GM12872 (cell line): ENCODE data around the gene ORAI2.

Source experiments
- TF ChIP-seq, protein P1 (sequence below): IDR thresholded peaks from 3 replicates; pipeline ENCODE4 v1.5.1; 2011; ENCODE audit warnings: low read depth, mild to moderate bottlenecking, low read length, moderate library complexity; ENCODE audit not compliant: insufficient read depth

Gene ORAI2

DNA sequence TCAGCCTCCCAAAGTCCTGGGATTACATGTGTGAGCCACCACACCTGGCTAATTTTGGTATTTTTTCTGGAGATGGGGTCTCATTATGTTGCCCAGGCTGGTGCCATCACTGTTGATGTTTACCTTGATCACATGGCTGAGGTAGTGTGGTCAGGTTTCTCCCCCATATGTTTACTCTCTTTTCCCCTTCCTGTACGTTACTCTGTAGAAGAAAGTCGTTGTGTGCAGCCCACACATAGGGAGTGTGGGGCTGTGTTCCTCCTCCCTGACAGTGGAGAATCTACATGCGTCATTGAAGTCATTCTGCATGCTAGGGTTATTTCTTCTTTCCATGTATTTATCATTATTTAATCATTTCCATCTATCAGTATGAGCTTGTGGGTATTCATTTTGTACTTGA, 16.3 kb upstream of the ORAI2 start:
- TF ChIP-seq, protein P1, sequence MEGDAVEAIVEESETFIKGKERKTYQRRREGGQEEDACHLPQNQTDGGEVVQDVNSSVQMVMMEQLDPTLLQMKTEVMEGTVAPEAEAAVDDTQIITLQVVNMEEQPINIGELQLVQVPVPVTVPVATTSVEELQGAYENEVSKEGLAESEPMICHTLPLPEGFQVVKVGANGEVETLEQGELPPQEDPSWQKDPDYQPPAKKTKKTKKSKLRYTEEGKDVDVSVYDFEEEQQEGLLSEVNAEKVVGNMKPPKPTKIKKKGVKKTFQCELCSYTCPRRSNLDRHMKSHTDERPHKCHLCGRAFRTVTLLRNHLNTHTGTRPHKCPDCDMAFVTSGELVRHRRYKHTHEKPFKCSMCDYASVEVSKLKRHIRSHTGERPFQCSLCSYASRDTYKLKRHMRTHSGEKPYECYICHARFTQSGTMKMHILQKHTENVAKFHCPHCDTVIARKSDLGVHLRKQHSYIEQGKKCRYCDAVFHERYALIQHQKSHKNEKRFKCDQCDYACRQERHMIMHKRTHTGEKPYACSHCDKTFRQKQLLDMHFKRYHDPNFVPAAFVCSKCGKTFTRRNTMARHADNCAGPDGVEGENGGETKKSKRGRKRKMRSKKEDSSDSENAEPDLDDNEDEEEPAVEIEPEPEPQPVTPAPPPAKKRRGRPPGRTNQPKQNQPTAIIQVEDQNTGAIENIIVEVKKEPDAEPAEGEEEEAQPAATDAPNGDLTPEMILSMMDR, result no peak

DNA sequence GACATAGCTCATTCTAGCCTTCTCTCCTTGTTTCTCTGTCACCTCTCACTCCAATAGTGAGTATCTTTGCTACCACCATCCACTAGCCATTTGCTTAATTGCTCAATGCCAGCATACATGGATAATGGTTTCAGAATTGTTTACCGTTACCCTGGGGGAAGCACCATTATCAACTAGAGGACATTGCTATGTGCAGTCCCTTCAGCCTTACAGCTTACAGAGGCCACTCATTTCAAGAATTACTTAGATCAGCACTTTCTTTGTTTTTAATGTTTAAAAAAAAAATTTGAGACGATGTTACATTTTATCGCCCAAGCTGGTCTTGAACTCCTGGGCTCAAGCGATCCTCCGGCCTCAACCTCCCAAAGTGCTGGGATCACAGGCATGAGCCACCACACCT, 14.8 kb upstream of the ORAI2 start:
- TF ChIP-seq, protein P1, result no peak

DNA sequence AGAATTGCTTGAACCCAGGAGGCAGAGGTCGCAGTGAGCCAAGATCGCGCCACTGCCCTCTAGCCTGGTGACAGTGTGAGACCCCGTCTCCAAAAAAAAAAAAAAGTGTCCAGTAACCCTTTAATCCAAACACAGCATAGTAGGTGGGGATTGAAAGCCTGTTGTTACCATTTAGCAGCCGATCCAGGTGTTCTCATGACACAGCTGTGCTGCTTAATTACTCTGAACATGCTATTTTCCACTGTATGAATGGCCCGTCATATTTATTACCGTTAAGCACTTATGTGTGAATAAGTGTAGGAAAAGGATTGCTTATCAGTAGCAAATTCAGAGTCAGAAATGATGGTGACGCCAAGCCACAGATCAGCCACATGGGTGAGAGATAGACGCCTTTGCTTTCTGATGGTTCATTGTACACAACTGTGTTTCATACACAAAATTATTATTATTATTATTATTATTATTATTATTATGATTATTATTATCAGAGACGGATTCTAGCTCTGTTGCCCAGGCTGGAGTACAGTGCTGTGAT, 11.6 kb upstream of the ORAI2 start:
- TF ChIP-seq, protein P1, result no peak

DNA sequence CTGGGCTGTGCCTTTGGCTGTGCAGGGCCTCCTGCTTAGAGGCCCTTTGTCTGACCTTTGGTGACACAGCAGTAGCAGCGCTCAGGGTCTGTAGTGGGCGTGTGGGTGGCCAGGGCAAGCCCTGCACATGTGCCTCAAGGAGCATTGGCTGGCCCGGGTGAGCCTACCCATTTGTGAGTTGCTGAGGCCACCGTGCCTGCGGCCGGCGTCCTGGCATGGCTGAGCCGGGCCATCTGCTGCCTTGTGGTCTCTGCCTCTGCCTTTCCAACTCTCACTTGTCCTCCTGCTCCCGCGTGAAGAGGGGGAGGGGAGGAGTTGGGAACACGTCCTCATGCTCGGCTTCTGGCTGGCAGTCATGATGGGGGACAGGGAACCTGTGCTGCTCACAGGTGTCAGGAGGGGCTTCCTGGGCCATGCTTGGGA, 9.2 kb upstream of the ORAI2 start:
- TF ChIP-seq, protein P1, result no peak

DNA sequence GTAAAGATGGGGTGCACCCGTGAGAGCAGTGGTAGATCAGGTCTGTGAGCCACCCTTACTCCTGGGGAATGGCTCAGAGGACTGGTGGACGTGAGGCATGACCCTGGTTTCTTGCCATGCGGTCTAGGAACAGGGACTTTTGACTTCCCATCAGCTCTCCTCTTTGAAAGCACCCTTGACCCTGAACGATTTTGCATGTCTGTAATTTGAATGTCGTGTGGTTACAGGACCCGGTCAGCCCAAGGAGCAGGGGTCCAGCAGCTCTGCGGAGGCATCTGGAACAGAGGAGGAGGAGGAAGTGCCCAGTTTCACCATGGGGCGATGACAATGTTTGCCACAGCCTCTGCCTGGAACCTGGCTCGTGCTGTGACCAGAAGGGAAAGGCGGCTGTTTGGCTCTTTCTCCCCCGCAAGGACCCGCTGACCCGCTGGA, 8.6 kb upstream of the ORAI2 start:
- TF ChIP-seq, protein P1, result no peak

DNA sequence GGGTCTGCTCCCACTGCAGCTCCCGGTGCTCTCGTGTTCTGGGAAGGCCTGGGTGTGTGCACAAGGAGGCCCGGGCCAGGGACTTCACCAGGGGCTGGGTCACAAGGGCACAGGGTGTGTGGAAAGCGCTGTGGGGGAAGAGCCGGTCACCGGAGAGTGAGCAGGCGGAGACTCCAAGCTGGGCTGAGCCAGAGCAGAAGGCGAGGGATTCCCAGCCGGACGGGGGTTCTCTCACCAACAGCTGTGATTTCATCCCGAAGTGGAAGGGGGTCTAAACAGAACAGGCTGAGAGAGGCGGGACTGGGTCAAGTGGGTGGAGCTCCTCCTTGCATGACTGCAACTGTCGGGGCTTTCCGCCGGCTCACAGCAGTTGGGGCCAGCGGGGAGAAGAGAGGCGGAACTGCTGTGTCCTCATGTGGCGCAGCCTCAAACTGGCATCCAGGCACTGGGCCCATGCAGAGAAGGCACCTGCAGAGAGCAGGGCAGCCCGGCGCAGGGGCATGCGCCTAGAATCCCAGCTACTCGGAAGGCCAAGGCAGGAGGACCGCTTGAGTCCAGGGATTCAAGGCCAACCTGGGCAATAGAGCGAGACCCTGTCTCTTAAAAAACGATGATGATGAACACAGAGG, 7.6 kb upstream of the ORAI2 start:
- TF ChIP-seq, protein P1, result no peak

DNA sequence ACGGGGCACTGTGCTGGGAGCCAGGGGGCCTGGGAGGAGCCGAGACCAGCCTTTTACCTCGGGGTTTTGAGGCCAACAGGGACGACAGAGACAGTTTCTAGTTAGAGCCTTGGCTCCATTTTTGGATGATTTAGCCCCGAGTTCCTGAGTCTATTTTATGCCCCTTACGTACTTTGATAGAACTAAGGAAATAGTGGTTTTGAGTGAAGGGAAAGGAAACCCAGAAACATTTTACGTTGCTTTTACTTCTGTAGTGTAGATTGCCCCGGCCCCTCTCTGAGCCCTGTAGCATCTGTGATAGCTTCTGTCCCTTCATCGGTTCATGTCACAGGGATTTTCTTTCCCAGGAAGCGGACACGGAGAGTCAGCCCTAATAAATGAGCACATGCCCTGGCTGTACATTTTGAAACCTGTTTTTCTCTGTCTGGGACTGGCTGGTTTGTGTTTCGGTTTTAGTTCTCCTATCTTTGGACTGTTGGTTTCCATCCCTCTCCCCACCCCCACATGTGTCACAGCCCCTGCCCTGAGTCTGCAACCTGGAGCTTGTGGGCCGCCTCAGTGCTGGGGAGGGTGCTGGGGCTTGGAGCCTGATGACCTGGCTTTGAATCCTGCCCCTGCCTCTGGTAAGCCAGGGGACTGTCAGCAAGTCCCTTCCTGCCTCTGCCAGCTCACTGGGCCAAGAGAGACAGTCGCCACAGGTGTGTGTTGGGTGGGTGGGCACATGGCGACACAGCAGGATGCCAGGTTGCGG, 6.9 kb upstream of the ORAI2 start:
- TF ChIP-seq, protein P1, result no peak
